Measurements from ENCODE around the gene MDC1. TPM values are rescaled to one million over a fixed set of nuclear protein-coding genes. Genes with fewer than 3 reads are reported as not detected.

MDC1 gene
- total and polyA plus RNA-seq, 2 of the 13 experiments (the other 11 are each of a cell fraction or from before 2014, with no cell fraction given) = 8.4 to 14.0 TPM

DNA sequence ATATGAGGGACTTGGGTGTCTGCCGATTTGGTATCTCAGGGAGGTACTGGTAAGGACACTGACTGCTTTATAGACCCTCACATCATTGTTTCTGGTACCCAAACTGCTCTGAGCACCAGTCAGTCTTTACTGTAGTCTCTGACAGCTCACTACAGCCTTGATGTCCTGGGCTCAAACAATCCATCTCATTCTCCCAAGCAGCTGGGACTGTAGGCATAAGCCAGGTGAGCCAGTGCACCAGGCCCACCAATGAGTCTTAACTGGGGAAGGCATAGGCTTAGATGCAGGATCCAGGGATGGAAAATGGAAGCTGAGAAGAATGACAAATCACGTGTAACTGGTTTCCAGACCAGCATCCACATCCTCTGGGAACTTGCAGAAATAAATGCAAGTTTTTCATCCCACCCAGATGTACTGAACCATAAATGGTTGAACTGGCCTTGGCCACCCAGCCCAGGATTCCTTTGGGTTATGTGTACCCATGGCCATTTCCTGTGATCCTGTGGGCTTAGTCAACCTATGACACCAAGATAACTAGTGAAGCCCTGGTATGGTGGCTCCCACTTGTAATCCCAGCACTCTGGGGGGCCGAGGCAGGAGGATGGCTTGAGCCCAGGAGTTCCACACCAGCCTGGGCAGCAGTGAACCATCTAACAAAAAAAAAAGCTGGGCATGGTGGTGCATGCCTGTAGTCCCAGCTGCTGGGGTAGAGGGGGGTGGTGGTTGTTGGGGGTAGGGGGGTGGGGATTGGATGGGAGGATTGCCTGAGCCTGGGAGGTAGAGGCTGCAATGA lies 8.8 kb upstream of the MDC1 start (continued):
- TF ChIP-seq, protein P1, sequence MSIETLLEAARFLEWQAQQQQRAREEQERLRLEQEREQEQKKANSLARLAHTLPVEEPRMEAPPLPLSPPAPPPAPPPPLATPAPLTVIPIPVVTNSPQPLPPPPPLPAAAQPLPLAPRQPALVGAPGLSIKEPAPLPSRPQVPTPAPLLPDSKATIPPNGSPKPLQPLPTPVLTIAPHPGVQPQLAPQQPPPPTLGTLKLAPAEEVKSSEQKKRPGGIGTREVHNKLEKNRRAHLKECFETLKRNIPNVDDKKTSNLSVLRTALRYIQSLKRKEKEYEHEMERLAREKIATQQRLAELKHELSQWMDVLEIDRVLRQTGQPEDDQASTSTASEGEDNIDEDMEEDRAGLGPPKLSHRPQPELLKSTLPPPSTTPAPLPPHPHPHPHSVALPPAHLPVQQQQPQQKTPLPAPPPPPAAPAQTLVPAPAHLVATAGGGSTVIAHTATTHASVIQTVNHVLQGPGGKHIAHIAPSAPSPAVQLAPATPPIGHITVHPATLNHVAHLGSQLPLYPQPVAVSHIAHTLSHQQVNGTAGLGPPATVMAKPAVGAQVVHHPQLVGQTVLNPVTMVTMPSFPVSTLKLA (IDR thresholded peaks at IDR 0.05) = no peak
- TF ChIP-seq, protein P2, sequence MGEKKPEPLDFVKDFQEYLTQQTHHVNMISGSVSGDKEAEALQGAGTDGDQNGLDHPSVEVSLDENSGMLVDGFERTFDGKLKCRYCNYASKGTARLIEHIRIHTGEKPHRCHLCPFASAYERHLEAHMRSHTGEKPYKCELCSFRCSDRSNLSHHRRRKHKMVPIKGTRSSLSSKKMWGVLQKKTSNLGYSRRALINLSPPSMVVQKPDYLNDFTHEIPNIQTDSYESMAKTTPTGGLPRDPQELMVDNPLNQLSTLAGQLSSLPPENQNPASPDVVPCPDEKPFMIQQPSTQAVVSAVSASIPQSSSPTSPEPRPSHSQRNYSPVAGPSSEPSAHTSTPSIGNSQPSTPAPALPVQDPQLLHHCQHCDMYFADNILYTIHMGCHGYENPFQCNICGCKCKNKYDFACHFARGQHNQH (CRISPR knock-in tag; IDR thresholded peaks at IDR 0.05) = 0 out of 2 replicates have a peak, but pooled peaks have one; percentile 27
- no peak for TF ChIP-seq ZBTB38 (CRISPR knock-in tag; IDR thresholded peaks at IDR 0.05)
- no peak for TF ChIP-seq AGO1 (IDR thresholded peaks at IDR 0.05; ENCODE audit: low read depth, low read length, poor library complexity, severe bottlenecking)
- TF ChIP-seq THYN1 (CRISPR knock-in tag; IDR thresholded peaks at IDR 0.05; ENCODE audit: borderline replicate concordance, low read depth) = no peak
- TF ChIP-seq, protein P3, sequence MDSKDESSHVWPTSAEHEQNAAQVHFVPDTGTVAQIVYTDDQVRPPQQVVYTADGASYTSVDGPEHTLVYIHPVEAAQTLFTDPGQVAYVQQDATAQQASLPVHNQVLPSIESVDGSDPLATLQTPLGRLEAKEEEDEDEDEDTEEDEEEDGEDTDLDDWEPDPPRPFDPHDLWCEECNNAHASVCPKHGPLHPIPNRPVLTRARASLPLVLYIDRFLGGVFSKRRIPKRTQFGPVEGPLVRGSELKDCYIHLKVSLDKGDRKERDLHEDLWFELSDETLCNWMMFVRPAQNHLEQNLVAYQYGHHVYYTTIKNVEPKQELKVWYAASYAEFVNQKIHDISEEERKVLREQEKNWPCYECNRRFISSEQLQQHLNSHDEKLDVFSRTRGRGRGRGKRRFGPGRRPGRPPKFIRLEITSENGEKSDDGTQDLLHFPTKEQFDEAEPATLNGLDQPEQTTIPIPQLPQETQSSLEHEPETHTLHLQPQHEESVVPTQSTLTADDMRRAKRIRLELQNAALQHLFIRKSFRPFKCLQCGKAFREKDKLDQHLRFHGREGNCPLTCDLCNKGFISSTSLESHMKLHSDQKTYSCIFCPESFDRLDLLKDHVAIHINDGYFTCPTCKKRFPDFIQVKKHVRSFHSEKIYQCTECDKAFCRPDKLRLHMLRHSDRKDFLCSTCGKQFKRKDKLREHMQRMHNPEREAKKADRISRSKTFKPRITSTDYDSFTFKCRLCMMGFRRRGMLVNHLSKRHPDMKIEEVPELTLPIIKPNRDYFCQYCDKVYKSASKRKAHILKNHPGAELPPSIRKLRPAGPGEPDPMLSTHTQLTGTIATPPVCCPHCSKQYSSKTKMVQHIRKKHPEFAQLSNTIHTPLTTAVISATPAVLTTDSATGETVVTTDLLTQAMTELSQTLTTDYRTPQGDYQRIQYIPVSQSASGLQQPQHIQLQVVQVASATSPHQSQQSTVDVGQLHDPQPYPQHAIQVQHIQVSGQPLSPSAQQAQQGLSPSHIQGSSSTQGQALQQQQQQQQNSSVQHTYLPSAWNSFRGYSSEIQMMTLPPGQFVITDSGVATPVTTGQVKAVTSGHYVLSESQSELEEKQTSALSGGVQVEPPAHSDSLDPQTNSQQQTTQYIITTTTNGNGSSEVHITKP (CRISPR knock-in tag; IDR thresholded peaks at IDR 0.05; ENCODE audit: low read depth) = no peak
- TF ChIP-seq, protein P4, sequence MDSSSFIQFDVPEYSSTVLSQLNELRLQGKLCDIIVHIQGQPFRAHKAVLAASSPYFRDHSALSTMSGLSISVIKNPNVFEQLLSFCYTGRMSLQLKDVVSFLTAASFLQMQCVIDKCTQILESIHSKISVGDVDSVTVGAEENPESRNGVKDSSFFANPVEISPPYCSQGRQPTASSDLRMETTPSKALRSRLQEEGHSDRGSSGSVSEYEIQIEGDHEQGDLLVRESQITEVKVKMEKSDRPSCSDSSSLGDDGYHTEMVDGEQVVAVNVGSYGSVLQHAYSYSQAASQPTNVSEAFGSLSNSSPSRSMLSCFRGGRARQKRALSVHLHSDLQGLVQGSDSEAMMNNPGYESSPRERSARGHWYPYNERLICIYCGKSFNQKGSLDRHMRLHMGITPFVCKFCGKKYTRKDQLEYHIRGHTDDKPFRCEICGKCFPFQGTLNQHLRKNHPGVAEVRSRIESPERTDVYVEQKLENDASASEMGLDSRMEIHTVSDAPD (CRISPR knock-in tag; IDR thresholded peaks at IDR 0.05) = no peak
- TF ChIP-seq, protein P5, sequence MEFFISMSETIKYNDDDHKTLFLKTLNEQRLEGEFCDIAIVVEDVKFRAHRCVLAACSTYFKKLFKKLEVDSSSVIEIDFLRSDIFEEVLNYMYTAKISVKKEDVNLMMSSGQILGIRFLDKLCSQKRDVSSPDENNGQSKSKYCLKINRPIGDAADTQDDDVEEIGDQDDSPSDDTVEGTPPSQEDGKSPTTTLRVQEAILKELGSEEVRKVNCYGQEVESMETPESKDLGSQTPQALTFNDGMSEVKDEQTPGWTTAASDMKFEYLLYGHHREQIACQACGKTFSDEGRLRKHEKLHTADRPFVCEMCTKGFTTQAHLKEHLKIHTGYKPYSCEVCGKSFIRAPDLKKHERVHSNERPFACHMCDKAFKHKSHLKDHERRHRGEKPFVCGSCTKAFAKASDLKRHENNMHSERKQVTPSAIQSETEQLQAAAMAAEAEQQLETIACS (CRISPR knock-in tag; IDR thresholded peaks at IDR 0.05) = peak; percentile 21; the same call in 1 of the 2 replicates
- peak; percentile 27; the same call in 1 of the 2 replicates for TF ChIP-seq ARHGAP35 (CRISPR knock-in tag; IDR thresholded peaks at IDR 0.05; ENCODE audit: borderline replicate concordance)
- no peak for TF ChIP-seq RNF2 (conservative IDR thresholded peaks at IDR 0.05; ENCODE audit: low read depth)
- no peak for TF ChIP-seq ZNF83 (CRISPR knock-in tag; IDR thresholded peaks at IDR 0.05; ENCODE audit: borderline replicate concordance)
- no peak for TF ChIP-seq FOXM1 (CRISPR knock-in tag; IDR thresholded peaks at IDR 0.05)
- TF ChIP-seq SMAD3 (CRISPR knock-in tag; IDR thresholded peaks at IDR 0.05) = no peak
- TF ChIP-seq, protein P6, sequence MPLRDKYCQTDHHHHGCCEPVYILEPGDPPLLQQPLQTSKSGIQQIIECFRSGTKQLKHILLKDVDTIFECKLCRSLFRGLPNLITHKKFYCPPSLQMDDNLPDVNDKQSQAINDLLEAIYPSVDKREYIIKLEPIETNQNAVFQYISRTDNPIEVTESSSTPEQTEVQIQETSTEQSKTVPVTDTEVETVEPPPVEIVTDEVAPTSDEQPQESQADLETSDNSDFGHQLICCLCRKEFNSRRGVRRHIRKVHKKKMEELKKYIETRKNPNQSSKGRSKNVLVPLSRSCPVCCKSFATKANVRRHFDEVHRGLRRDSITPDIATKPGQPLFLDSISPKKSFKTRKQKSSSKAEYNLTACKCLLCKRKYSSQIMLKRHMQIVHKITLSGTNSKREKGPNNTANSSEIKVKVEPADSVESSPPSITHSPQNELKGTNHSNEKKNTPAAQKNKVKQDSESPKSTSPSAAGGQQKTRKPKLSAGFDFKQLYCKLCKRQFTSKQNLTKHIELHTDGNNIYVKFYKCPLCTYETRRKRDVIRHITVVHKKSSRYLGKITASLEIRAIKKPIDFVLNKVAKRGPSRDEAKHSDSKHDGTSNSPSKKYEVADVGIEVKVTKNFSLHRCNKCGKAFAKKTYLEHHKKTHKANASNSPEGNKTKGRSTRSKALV (CRISPR knock-in tag; IDR thresholded peaks at IDR 0.05) = no peak
- TF ChIP-seq ZMYM4 (CRISPR knock-in tag; IDR thresholded peaks at IDR 0.05) = 0 out of 2 replicates have a peak, but pooled peaks have one; percentile 27
- TF ChIP-seq MED8 (CRISPR knock-in tag; IDR thresholded peaks at IDR 0.05; ENCODE audit: insufficient replicate concordance) = no peak
- peak; percentile 65; the same call in 1 of the 2 replicates for TF ChIP-seq AKAP8 (CRISPR knock-in tag; IDR thresholded peaks at IDR 0.05)

All from HepG2 (cell line).